ENCODE results near the gene ATPAF1. TPM values are rescaled to one million over a fixed set of nuclear protein-coding genes. Genes with fewer than 3 reads are reported as not detected.

The ATPAF1 gene
- total RNA-seq, 4 donors from 2014 or later: 44.7 to 92.5 (median 46.6) TPM

- no peak for TF ChIP-seq CTCF (IDR thresholded peaks at IDR 0.05; ENCODE audit: low read depth)
Observed at GRCh38 chr1:46652321-46653100, 15.7 kb downstream of the ATPAF1 start.

- TF ChIP-seq CTCF (IDR thresholded peaks at IDR 0.05; ENCODE audit: low read depth): no peak
Observed at GRCh38 chr1:46650491-46650890, 17.7 kb downstream of the ATPAF1 start.

- TF ChIP-seq CTCF (IDR thresholded peaks at IDR 0.05; ENCODE audit: low read depth): no peak
Observed at GRCh38 chr1:46649764-46650163, 18.4 kb downstream of the ATPAF1 start.

- TF ChIP-seq CTCF (IDR thresholded peaks at IDR 0.05; ENCODE audit: low read depth): no peak
Observed at GRCh38 chr1:46647611-46648010, 20.6 kb downstream of the ATPAF1 start.

- TF ChIP-seq CTCF (IDR thresholded peaks at IDR 0.05; ENCODE audit: low read depth): no peak
Observed at GRCh38 chr1:46646844-46647243, 21.3 kb downstream of the ATPAF1 start.

- TF ChIP-seq CTCF (IDR thresholded peaks at IDR 0.05; ENCODE audit: low read depth): no peak
Observed at GRCh38 chr1:46646331-46646730, 21.8 kb downstream of the ATPAF1 start.

- no peak for TF ChIP-seq CTCF (IDR thresholded peaks at IDR 0.05; ENCODE audit: low read depth)
Observed at GRCh38 chr1:46645815-46646214, 22.3 kb downstream of the ATPAF1 start.
